HepG2 (cell line): ENCODE data around the gene NFS1. TPM values are rescaled to one million over a fixed set of nuclear protein-coding genes. Genes with fewer than 3 reads are reported as not detected.

ENCODE experiments used
- ATF1 ChIP-seq: IDR thresholded peaks from 2 replicates; pipeline ENCODE4 v1.6.1; 2016; ENCODE audit warnings: mild to moderate bottlenecking, control low read depth
- BCLAF1 ChIP-seq: fragments of 450-650 bp; IDR thresholded peaks from 2 replicates; pipeline ENCODE4 v1.6.1; 2017; ENCODE audit warnings: mild to moderate bottlenecking
- BHLHE40 ChIP-seq: IDR thresholded peaks from 2 replicates; pipeline ENCODE4 v1.6.1; 2011; ENCODE audit warnings: low read length, improper control_type of control experiment
- DPF2 ChIP-seq: sonication (generic); formaldehyde crosslinking; IDR thresholded peaks from 2 replicates; pipeline ENCODE4 v1.4.0; 2020; ENCODE audit warnings: mild to moderate bottlenecking, low read depth, missing genetic modification reagents, borderline replicate concordance
- KLF15 ChIP-seq: sonication (generic); formaldehyde crosslinking; IDR thresholded peaks from 2 replicates; pipeline ENCODE4 v1.8.1; 2023; ENCODE audit warnings: borderline replicate concordance, mild to moderate bottlenecking, inconsistent platforms, missing genetic modification reagents, mixed read lengths
- MBNL3 ChIP-seq: fragments of 250-450 bp; sonication (Bioruptor Pico); conservative IDR thresholded peaks from 2 replicates; pipeline ENCODE4 v1.8.0; 2022; ENCODE audit warnings: mild to moderate bottlenecking, inconsistent platforms
- MED13 ChIP-seq: sonication (generic); formaldehyde crosslinking; IDR thresholded peaks from 2 replicates; pipeline ENCODE4 v1.5.0; 2020; ENCODE audit warnings: missing genetic modification reagents
- NFIB ChIP-seq: sonication (generic); formaldehyde crosslinking; IDR thresholded peaks from 2 replicates; pipeline ENCODE4 v1.9.0; 2021; ENCODE audit warnings: missing genetic modification reagents, mild to moderate bottlenecking, borderline replicate concordance
- PAF1 ChIP-seq: IDR thresholded peaks from 2 replicates; pipeline ENCODE4 v1.6.1; 2016; ENCODE audit warnings: missing genetic modification reagents, missing compliant biosample characterization
- PHF20 ChIP-seq: sonication (generic); formaldehyde crosslinking; IDR thresholded peaks from 2 replicates; pipeline ENCODE4 v1.5.0; 2020; ENCODE audit warnings: mild to moderate bottlenecking, missing genetic modification reagents
- TBP ChIP-seq: sonication (generic); formaldehyde crosslinking; IDR thresholded peaks from 2 replicates; pipeline ENCODE4 v1.5.0; 2020; ENCODE audit warnings: missing genetic modification reagents
- TOE1 ChIP-seq: sonication (generic); formaldehyde crosslinking; IDR thresholded peaks from 2 replicates; pipeline ENCODE4 v1.4.0; 2020; ENCODE audit warnings: mild to moderate bottlenecking, missing genetic modification reagents
- ZBTB3 ChIP-seq: sonication (generic); formaldehyde crosslinking; IDR thresholded peaks from 2 replicates; pipeline ENCODE4 v1.4.0; 2020; ENCODE audit warnings: low read depth, mild to moderate bottlenecking, moderate library complexity, missing genetic modification reagents, borderline replicate concordance
- ZBTB33 ChIP-seq: sonication (generic); formaldehyde crosslinking; IDR thresholded peaks from 2 replicates; pipeline ENCODE4 v1.4.0; 2020; ENCODE audit warnings: missing genetic modification reagents
- ZNF256 ChIP-seq: sonication (generic); formaldehyde crosslinking; conservative IDR thresholded peaks from 2 replicates; pipeline ENCODE4 v1.4.0; 2020; ENCODE audit warnings: missing genetic modification reagents
- ZNF343 ChIP-seq: sonication (generic); formaldehyde crosslinking; IDR thresholded peaks from 2 replicates; pipeline ENCODE4 v1.4.0; 2020; ENCODE audit warnings: mild to moderate bottlenecking, missing genetic modification reagents
- ZNF446 ChIP-seq: sonication (generic); formaldehyde crosslinking; IDR thresholded peaks from 2 replicates; pipeline ENCODE4 v1.5.0; 2020; ENCODE audit warnings: mild to moderate bottlenecking, missing genetic modification reagents
- ZNF513 ChIP-seq: sonication (generic); formaldehyde crosslinking; conservative IDR thresholded peaks from 2 replicates; pipeline ENCODE4 v1.5.0; 2020; ENCODE audit warnings: missing genetic modification reagents
- ZNF839 ChIP-seq: sonication (generic); formaldehyde crosslinking; IDR thresholded peaks from 2 replicates; pipeline ENCODE4 v1.4.0; 2020; ENCODE audit warnings: missing genetic modification reagents, mild to moderate bottlenecking, borderline replicate concordance
- ZSCAN31 ChIP-seq: sonication (generic); formaldehyde crosslinking; IDR thresholded peaks from 2 replicates; pipeline ENCODE4 v1.5.0; 2020; ENCODE audit warnings: low read depth, mild to moderate bottlenecking, missing genetic modification reagents
- polyA plus RNA-seq, 8 experiments: library from polyadenylated mRNA; depleted of rRNA in 3 of 8; stranded (reverse) in 7 of 8; unstranded in 1 of 8; fragments of >200 nt; fragmentation: Illumina TruSeq in 4 of 8; extraction: Trizol in 4 of 8; gene quantifications; 2 replicates each; pipeline versions ENCODE4 v1.2.1 to v1.2.3, GENCODE V29; 2011 to 2016; ENCODE audit warnings: low read depth in 4 of 8, missing spikeins in 1 of 8, mixed read lengths in 1 of 8; ENCODE audit not compliant: insufficient read depth in 1 of 8
- total RNA-seq, 5 experiments: library from RNA; depleted of rRNA; stranded (reverse); fragments of >200 nt; fragmentation: Illumina TruSeq; extraction: Trizol; gene quantifications; 2 replicates each; pipeline ENCODE4 v1.2.3, GENCODE V29; 2016; ENCODE audit warnings: low read depth in 1 of 5
- TF ChIP-seq, protein P1 (sequence below): sonication (generic); formaldehyde crosslinking; IDR thresholded peaks from 2 replicates; pipeline ENCODE4 v1.5.0; 2020; ENCODE audit warnings: missing genetic modification reagents

NFS1 gene
- total and polyA plus RNA-seq, 2 of the 13 experiments (the other 11 are each of a cell fraction or from before 2014, with no cell fraction given): 65.9 to 88.1 TPM

GRCh38 chr20:35698298-35699126 lies 640 bp downstream of the NFS1 start (continued):
- 0 out of 2 replicates have a peak, but pooled peaks have one; percentile 21 for TF ChIP-seq ZNF513 (CRISPR knock-in tag)
- no peak for TF ChIP-seq BCLAF1
- no peak for TF ChIP-seq TBP (CRISPR knock-in tag)
- TF ChIP-seq ZSCAN31: no peak
- no peak for TF ChIP-seq MBNL3
- TF ChIP-seq, protein P1, sequence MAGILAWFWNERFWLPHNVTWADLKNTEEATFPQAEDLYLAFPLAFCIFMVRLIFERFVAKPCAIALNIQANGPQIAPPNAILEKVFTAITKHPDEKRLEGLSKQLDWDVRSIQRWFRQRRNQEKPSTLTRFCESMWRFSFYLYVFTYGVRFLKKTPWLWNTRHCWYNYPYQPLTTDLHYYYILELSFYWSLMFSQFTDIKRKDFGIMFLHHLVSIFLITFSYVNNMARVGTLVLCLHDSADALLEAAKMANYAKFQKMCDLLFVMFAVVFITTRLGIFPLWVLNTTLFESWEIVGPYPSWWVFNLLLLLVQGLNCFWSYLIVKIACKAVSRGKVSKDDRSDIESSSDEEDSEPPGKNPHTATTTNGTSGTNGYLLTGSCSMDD: peak; percentile 47; the same call in 1 of the 2 replicates
- no peak for TF ChIP-seq NFIB (CRISPR knock-in tag)
- no peak; the same call in 1 of the 2 replicates for TF ChIP-seq ZBTB3 (CRISPR knock-in tag)
- no peak for TF ChIP-seq ZNF256
- no peak for TF ChIP-seq PAF1
- no peak for TF ChIP-seq KLF15
- no peak for TF ChIP-seq ZNF839 (CRISPR knock-in tag)
- no peak for TF ChIP-seq ZNF343 (CRISPR knock-in tag)
- TF ChIP-seq TOE1: no peak
- no peak for TF ChIP-seq ZBTB33
- TF ChIP-seq BHLHE40: no peak
- TF ChIP-seq DPF2 (CRISPR knock-in tag): 0 out of 2 replicates have a peak, but pooled peaks have one; percentile 9
- peak; percentile 87 for TF ChIP-seq ZNF446 (CRISPR knock-in tag)
- TF ChIP-seq ATF1: no peak
- TF ChIP-seq MED13: no peak
- no peak for TF ChIP-seq PHF20 (CRISPR knock-in tag)
